GM10847 (cell line): ENCODE measurements around the gene ADAM19.

ENCODE experiments used
- POLR2A ChIP-seq: IDR thresholded peaks from 2 replicates; pipeline ENCODE4 v1.6.1; 2011; ENCODE audit not compliant: insufficient read length; ENCODE audit errors: extremely low read depth

ADAM19 gene

DNA sequence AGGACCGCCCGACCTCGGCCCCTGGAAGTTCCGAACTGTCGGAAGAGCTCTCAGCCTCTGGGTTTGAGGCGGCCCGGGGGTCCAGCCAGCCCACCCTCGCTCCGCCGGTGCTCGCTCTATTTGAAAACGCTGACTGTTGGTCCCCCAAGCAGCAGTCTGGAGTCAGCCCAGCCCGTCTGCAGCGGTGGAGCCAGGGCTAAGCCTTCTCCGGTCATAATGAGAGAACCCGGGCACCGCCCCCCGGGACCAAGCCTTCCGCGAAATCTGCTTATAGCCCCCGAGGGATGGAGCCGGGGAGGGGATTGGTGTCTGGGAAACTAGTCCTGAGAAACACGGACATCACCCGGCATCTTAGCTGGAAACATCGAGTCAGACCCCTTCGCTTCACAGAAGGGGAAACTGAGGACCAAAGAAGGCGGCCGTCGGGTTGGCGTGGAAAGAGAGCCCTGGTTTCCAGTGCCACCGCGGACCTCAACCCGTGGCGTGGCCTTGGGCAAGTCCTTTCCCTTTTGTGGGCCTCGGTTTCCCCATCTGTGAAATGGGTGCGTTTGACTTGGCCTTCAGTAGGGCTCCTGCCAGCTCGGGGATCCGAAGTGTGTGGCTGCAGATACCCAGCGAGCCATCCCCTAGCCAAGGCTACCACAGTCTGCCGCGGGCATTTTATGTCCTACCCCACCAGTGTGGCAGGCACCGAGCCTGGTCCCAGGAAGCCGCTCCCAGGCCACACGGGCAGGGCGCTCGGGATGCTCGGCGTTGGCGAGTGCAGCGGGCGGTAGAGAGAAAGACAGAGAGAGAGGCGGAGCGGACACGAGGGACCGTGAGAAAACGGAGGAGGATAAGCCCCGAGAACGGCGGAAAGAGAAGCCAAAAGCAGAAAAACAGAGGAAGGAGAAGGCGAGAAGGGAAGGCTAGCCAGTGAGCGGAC, 857 bp downstream of the ADAM19 start:
- TF ChIP-seq POLR2A, result peak; percentile 5

DNA sequence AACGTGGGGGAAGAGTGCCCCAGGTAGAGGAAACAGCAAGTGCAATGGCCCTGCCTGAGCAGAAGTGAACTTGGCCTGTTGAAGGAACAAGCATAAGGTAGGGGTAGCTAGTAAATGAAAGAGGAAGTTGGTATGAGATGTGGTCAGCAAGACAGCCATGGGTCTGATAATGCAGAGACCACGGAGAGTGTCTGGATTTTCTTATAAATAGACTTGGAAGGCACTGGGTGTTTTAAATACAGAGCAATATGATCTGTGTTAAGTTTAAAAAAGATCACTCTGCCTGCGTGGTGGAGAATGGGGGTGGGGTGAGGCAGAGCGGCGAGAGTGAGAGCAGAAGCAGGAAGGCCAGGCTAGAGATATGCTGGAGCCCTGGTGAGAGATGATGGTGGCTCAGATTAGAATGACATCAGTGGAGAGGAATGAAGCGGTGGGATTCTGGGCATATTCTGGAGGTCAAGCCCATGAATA, 4.2 kb downstream of the ADAM19 start:
- TF ChIP-seq POLR2A, result no peak

DNA sequence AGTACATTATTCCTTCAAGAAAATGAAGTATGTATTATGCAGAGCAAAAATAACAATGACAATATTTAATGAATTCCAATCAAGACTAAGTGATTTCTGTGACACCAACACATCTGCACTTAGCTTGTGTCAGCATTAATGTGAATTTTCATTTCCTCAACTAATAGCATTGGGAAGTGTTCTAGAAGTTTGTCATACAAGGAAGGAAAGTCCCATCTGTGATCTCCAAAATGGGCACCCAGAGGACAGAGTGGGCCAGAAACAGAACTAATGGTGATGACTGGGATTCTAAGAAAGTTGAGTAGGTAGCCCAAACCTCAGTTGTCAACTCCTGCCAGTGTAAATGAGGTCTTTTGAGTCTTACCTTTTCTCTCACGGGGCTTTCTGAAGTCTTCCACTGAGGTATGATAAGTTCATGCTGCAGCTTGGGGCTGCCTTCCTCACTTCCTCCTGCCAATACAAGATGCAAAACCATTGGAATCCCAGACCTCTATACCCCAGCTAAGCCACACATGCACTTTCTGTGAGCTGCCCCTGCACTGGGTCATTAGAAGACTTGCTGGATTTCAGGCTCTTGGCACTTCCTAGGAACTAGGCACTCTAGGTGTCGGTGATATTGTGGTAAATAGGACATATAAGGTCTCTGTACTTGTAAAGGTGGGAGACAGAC, 4.9 kb downstream of the ADAM19 start:
- no peak for TF ChIP-seq POLR2A

DNA sequence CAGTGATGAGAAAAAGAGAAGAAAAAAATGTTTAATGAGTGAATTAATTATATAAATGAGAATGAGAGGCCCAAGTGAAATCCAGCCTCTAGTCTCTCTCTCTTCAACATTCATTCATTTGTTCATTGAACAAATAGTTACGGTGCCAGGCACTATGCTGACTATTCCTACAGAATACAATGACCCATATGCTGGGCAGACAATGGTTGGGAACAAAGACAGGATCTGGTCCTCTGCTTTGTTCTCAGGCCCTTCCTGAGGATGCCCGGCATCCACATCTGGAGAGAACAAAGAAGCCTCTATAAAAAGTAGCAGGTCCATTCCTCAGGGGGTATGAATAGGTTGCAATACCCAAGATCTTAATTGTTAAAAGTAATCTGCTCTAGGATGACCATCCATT, 6.9 kb downstream of the ADAM19 start:
- no peak for TF ChIP-seq POLR2A

DNA sequence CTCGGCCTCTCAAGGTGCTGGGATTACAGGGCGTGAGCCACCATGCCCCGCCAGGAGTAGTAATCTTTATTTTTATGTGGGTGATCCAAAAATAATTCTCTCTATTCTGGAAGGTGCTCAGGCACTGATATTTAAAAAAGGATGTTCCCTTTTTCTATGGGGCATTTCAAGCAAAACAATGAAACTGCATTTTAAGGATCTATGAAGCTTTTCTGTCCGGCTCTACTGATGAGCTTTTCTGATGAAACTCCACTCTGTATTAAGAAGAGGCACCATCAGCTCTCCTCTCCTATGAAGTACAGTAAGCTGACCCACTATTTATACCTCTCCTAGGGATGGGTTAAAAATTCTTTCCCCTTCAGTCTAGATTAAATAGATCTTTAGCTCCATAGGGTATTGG, 7.4 kb downstream of the ADAM19 start:
- no peak for TF ChIP-seq POLR2A

DNA sequence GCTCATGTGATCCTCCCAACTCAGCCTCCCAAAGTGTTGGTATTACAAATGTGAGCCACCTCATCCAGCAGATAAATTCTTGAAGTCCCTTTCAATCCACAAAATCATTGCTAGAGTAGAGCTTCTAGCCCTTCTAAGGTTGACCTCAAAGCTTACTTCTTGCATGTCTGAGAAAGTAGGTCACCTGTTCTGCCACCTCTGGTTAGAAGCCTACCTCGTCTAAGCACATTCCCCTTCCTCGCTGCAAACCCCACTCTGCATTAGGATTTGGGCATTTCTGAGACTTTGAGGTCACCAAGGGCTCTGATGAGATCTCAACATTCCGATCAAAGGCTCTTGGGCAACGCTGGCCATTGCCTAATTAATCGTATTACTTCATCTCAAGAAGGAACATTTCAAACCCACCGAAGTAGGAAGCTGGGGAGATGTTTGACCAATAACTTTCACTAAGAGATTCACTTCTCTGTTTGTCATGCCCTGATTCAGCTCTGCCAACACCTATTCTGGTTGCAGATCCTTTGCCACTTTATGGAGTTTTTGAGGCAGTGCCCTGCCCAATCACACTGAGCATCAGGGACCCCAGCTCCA, 8.6 kb downstream of the ADAM19 start:
- no peak for TF ChIP-seq POLR2A

DNA sequence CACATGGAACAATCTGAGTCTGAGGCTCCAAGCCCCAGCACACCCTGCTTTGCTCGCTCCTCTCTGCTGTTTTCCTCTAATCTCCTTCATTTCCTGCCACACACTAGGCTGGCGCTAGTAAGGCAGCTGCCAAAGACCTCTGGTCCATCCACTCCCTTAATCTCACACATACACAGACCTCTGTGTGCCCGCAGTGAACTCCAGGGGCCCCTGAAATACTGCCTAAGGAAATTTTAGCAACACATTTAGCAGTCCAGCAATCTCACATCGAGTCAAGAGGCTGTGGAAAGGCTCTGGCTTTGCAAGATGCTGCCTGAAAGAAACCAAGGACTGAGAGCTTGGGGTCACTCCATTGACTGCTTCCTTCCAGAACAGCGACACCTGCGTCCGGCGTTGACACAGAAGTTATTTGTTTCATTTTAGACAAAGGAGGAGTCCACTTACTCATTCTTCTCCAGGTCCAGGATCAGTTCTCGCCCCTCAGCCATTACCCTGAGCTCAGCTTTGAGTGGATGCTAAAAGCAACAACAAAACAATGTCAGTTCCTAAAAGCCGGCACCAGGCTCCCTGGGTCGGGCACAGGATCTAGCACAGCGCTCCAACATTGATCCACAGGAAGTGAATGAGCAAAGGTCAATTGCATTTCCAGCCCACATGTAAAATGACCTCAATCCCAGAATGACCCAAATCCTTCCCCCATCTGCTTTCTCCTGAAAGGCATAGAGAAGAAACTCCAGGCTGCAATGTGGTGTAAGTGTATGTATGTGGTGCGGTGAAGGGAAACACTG, 11.5 kb downstream of the ADAM19 start:
- TF ChIP-seq POLR2A, result no peak

DNA sequence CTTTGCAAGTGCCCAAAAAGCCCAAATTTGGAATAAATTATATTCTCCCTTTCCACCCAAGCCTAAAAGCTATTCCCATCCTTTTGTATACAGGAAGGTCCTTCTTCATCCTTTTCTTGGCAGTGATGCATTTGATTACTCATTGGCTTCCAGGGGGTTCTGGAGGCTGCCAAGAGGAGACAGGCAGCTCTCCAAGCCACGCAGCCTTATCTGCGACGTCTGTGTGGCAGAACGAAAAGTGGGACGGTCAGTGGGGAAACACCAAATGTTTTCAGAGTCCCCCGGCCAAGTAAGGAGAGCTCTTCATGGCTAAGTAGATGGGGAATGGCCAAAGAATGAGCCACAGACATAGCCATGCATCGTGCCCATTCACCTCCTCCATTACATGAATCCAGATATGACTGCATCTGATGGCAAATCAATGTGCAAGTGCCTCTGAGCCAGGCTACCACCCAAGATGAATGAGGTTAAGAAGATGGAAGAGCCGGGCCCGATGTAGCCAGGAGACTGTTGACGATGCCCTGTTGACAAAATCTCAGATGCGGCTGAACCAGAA, 12.1 kb downstream of the ADAM19 start:
- TF ChIP-seq POLR2A, result no peak

DNA sequence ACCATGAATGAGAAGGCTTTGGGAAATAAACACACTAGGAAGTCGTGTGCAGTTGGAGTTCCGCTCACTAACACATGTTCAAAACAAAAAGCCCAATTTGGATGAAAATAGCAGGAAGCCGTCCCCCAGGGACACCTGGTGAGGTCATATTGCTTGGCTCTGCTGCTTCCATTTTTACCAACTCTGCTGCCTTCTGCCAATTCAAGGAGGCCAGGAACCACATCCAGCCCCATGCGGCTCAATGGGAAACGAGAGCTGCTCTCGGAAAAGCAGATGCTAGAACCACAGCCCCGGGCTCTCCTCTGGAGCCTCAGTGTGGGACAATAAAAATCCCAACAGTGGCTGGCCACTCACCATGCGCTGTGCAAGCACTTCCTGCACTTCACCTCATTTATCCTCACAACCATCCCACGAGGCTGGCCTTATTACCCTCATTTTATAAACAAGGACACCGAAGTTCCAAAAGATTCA, 13.4 kb downstream of the ADAM19 start:
- TF ChIP-seq POLR2A, result no peak

DNA sequence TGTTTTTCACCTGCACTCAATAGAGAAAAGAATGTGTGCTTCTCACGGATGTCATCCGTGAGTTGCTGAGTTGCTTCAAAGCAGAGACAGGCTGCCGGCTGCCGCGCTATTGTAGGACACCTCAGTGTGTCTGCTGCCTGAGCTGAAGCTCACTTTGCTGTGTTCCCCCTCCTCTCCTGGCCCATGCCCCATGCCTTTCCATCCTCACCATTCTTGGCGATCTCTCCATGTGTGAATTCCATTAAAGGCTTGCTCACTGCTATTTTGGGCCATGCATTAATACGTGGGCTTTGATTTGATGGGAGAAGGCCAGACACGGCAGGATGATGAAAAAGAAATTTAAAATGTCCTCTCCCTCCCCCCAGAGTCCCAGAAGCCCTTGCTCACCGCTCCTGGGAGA, 14.5 kb downstream of the ADAM19 start:
- TF ChIP-seq POLR2A, result no peak

DNA sequence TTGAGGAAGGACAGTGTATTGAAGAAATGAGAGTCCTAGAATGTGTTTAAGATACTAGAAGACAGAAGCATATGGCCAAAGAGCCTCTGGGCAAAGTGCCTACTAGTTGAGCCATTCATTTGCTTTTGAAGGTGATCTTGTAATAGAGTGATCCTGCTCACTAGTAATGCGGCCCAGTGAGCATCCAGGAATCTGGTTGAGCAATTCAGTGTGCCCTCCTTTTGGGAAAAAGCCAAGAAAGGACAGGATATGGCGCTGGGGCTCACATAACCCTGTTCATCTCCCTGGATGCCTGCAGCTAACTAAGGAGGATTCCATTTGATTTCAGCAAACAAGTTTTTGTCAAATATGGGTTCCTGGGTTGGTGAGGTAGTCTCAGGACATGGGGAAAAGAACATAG, 16.3 kb downstream of the ADAM19 start:
- no peak for TF ChIP-seq POLR2A

DNA sequence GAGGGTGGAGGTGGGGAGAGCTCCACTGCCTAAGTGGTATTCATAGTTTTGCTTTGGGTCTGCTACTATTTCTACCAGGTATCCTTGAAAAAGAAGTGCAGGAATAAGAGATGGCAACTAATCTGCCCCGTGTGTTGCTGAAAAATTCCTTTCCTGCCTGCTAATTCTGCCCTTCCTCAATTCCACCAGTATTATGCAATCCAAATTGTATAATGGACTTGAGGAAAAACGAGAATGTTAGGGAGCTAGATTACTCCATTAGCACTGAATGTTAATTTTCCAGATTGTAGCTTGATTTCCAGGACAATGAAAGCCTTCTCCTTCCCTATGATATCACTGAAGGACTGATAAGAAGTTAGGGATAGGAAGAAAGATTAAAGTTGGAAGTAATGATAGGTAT, 16.9 kb downstream of the ADAM19 start:
- TF ChIP-seq POLR2A, result no peak

DNA sequence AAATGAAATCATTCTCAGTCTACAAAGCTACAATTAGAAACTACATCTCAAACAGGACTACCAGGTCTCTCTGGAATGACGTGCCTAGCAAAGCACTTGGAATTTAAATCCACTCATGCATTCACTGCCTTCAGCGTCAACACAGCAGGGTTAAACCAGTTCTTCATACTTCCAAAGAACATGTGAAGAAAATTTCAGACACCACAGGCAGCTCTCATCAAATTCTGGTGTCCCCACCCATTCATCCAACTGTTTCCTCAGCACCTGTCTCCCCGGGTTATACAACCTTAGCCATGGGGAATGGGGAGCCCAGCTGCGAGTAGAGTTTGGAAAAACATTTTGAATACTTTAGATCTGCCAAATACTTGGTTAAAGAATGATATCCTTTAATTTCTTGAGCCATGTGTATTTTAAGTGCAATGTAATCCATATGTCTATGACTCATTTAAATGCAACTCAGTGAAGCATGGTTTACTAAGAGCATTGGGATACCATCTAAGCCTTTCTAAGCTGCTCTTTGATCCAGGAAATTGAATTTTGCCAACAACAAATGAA, 17.5 kb downstream of the ADAM19 start:
- TF ChIP-seq POLR2A, result no peak

DNA sequence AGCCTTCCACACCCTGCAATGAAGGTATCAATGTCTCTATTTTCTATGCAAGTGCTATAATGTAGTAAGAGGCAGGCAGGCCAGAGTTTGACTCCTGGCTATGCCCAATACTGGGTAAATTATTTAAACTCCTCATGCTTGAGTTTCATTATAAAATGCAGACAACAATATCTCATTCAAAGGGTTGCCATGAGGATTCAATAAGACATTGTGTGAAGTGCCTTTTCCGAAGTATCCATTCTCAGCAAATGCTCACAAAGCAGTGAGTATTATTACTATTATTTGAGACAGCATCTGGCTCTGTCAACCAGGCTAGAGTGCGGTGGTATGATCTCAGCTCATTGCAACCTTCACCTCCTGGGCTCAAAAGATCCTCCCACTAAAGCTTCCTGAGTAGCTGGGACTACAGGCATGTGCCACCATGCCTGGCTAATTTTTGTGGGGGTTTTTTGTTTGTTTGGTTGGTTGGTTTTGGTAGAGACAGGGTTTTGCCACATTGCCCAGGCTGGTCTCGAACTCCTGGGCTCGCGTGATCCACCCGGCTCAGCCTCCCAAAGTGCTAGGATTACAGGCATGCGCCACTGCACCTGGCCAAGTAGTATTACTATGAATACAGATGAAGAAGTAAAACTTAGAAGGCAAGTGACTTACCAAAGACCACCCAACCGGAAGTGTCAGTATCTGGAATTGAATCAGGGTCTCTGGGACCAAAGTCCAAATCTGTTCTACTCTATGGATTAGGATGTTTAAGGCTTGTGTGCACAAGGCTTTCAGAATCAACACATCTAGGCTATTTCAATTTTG, 18.8 kb downstream of the ADAM19 start:
- no peak for TF ChIP-seq POLR2A
